Heart left ventricle (tissue), 13 donors: ENCODE measurements around the gene EYA4.

Experiments
- POLR2A ChIP-seq, 2 donors: fragments of 450-650 bp; IDR thresholded peaks; one replicate each; pipeline ENCODE4 v1.6.1; 2017; ENCODE audit warnings: antibody characterized with exemption in 2 of 2, mild to moderate bottlenecking in 2 of 2, moderate library complexity in 2 of 2
- TF ChIP-seq, protein P1 (sequence below), 12 donors: fragments of 200-600 bp; sonication (generic) in 4 of 12; IDR thresholded peaks; one replicate each; pipeline versions ENCODE4 v1.5.0 to v1.8.0; 2018 to 2022; ENCODE audit warnings: antibody characterized with exemption in 12 of 12, mild to moderate bottlenecking in 5 of 12
- donor health status: ischemic (EF 13 %, LVEDD 7.1; RV severe dilation, severe dysfunction).
- donor health status: DM: no; HTN: yes; CAD: no.
- donor health status: DM: no; HTN: no; CAD: no.
- donor health status: ischemic (EF 25% LVEDD 6.9; RV normal size, moderate dysfunction).
- donor health status: ischemic (EF 25% LVEDD 5.7; RV mildly dilated, moderate dysfunction).
- donor health status: ischemic (EF 35%, LVEDD 5.7; RV mildly dilated, moderate dysfunction).
- donor health status: nonischemic (EF 11% LVEDD 7.7; RV severe dilation, severe dysfunction).
- donor health status: DM: yes; HTN: yes; CAD: no.
- donor health status: PGD.
- donor health status: ischemic (EF 29% LVEDD 5.4; RV normal size, mild dysfunction).
- donor health status: nonischemic (EF 23%, LVEDD 6.1; RV moderate dilation, normal function).

DNA sequence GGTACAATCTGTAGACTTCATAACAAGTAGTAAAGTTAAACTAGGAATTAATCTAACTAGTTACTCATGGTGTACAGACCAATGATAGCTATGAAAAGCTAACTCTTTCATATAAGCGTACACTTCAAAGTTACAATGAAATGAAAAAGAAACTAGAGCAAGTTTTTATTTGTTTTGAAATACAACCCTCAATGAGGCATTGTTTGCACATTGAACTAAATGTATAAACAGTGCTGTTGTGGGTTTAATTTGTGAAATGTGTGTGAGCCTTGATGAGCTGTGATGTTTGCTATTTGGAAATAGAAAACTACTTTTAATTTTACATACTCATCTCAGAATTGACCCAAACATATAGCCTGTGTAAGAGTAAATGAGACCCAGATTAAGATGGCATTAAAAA, 11.1 kb upstream of the EYA4 start:
- no peak for TF ChIP-seq POLR2A (IDR thresholded peaks at IDR 0.05)
- TF ChIP-seq, protein P1, sequence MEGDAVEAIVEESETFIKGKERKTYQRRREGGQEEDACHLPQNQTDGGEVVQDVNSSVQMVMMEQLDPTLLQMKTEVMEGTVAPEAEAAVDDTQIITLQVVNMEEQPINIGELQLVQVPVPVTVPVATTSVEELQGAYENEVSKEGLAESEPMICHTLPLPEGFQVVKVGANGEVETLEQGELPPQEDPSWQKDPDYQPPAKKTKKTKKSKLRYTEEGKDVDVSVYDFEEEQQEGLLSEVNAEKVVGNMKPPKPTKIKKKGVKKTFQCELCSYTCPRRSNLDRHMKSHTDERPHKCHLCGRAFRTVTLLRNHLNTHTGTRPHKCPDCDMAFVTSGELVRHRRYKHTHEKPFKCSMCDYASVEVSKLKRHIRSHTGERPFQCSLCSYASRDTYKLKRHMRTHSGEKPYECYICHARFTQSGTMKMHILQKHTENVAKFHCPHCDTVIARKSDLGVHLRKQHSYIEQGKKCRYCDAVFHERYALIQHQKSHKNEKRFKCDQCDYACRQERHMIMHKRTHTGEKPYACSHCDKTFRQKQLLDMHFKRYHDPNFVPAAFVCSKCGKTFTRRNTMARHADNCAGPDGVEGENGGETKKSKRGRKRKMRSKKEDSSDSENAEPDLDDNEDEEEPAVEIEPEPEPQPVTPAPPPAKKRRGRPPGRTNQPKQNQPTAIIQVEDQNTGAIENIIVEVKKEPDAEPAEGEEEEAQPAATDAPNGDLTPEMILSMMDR (IDR thresholded peaks at IDR 0.05), result no peak
